Fibroblast of peridontal ligament (primary cell): ENCODE measurements around the gene VWA8.
"Not testable (repeated sequence)": the region's sequence is repeated elsewhere in the genome, so short reads cannot be mapped to it uniquely, and the experiment has no call there.

Experiments
- DNase-seq: peaks from one replicate; pipeline ENCODE4 v3.0.0-alpha.2; 2010; ENCODE audit errors: extremely low read depth

Gene VWA8

DNA sequence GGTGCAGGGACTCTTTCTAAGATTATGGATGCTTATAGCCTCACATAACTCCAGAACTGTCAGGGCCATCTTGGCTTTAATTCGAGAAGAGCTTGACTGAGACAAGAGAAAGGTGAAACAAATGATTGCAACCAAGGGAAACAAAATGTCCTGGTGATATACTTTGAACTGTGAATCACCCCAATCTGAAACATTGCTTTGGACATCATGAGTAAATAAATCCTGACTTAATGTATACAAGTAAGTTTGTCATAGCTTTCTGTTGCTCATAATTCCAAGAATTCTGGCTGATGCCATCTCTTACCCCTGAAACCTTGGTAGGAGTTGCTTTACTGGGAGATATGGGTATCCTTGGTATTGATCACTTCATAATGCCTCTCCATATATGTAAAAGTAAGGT is 5.8 kb upstream of the VWA8 start:
- DNase-seq, result no peak

DNA sequence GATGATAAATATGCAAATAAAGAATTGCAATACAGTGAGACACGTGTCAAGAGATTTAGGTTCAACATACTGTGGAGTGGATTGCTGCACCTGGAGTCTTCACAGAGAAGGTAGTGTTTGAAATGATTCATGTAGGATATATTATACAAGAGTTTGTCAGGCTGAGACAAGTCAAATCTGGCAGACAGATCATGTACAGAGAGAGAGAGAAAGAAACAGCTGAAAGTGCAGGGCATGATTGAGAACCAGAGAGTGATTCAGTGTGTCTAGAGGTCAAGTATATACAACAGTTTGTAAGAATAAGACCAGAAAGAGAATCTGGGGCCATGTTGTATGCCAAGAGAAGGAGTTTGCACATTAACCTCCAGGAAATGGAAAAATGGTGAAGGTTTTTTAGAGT is 2.1 kb upstream of the VWA8 start:
- no peak for DNase-seq

DNA sequence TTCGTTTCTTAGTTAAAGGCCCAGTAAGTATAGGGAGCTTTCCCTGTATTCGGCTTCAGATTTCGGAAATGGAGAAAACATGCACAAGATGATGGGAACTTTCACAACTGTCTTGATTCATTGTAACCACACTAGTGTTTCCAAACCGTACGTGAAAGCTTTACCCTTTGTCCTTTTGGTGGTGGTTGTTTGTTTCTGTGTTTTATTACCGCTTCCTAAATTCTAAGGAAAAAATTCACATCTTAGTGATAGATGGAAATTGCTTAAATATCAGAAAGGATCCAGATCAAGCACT is 504 bp upstream of the VWA8 start:
- peak; percentile 68 for DNase-seq

DNA sequence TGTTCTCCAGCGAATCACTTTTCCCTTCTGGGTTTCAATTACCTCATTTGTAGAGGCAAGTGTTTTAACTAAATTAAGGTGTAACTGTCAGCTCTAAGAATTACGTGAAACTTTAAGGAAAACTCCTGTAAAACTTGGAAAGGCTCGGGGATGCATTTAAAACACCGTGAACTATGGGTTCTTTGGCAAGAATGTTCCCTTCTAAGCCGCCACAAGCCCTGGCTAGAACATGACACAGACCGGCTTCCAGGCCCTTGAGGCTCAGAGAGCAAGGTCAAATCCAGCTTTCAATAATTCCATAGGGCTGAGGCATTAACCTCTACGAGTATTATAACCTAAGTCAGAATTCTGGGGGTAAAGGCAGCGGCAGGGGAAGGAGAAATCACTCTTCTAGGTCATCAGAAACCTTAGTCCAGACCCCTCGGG is 685 bp downstream of the VWA8 start:
- DNase-seq, result peak; percentile 48

DNA sequence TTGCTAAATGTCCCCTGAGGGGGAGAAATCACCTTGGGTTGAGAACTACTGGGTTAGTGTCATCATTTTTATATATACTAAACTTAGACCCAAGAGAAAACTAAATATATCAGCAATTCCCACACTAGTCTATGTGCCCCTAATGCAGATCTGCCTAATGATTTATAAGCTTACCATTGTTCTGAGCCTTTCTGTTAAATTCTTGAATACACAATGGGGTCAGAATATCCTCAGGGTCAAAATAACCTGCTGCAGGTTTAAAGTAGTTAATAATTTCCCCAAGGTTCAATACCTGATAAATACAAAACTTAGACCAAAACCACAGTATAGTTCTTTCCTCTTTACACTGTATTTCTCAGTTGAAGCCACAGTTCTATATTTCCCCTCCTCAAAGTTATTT is 4.6 kb downstream of the VWA8 start:
- DNase-seq, result no peak

DNA sequence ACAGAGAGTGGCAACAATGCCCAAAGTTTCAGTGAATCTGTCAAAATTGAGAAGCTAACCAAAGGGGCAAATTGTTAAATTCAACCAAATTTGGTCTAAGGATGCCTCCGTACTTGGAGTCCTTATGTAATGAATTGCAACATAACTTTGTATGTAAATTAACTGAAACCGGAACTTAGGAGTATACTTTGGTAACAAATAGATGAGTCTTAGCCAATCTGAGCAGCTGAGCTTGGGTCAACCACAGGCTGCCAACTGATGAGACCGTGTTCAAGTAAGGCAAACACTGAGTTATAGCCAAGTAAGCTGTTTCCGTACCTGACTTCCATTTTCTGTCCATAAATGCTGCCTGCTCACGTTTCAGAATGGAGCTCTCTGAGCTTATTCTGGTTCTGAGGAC is 5.3 kb downstream of the VWA8 start:
- DNase-seq, result no peak

DNA sequence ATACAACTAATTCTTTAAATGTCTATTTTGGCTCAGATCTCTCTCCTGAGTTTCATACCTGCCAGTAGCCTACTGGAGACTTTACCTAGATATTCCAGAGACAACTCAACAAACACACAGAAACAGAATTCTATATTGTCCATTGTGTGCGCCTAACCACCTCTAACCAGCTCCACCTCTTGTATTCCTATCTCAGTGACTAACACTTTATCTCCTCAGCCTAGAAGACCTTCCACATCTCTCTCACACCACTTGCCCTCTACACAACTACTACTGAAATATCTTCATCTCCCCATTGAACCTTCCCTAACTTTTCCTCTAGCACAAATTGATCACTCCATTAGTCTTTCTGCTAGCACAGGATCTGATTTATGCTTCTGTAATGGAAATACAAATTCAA is 6.7 kb downstream of the VWA8 start:
- no peak for DNase-seq

DNA sequence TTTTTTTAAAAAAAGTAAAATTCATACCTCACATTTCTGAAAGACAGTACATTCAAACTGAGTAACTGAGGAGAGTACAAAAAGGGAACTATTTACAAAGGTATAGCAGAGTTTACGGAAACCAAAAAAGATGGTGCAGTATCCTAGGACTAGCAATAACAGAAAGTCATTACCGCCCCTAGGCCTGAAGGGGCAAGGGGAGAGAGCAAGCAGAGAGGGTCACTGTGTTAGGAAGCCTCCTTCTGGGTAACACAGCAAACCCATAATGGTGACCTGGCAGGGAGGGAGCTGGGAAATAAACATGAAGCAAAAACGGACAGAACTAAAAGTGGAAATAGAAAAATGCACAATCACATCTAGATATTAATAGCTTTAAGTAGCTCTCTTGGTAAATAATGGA is 8.2 kb downstream of the VWA8 start:
- DNase-seq, result no peak

DNA sequence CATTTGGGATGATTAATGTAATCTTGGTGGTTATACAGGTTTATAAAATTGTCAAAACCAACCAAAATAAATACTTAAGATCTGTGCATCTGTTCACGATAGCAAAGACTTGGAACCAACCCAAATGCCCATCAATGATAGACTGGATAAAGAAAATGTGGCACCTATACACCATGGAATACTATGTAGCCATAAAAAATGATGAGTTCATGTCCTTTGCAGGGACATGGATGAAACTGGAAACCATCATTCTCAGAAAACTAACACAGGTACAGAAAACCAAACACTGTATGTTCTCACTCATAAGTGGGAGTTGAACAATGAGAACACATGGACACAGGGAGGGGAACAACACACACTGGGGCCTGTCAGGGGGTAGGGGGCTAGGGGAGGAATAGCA is 11.8 kb downstream of the VWA8 start:
- not testable (repeated sequence) for DNase-seq

DNA sequence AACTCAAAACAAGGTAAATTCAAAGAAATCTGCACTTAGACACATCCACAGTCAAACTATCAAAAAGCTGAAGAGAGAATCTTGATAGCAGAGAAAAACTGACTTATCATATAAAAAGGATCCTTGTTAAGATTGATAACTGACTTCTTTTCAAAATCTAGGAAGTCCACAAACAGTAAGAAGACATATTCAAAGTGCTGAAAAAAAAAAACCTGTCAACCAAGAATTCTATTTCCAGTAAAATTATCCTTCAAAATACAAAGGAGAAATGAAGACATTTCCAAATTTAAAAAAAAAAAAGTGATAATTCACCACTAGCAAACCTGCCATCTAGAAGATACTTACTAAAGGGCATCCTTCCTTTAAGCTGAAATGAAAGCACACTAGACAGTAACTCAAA is 15.0 kb downstream of the VWA8 start:
- no peak for DNase-seq

DNA sequence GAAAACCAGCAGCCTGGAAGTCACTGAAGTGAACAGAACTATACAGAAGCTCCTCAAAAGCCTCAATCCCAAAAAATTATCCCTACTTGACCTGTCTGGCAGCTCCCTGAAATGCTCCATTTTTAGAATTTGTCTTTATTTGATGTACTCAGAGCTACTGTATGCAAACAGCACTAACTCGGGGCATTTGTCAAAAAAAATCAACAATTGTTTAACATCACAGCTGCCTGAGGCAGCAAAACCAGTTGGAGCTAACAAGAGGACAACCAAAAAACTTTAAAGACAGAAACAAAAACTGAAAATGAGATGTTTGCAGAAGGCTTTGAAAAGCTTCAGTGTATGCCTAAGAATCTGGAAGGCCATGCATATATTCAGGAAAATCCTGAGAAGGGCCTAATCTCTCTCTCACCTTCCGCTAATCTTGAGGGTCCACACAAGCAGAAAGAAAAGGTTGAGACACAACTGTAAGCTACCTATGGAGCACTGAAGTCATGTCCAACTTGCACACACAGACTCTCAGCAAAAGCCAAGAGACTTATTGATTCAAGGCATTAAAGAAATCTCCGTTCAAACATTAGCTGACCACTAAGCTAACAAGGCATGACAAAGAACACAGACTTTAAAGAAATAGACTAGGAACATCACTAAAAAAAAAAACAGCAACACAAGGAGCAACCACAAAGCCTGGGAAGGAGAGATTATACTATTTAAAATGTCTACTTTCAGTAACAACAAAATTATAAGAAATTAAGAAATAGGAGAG is 16.1 kb downstream of the VWA8 start:
- DNase-seq, result no peak

DNA sequence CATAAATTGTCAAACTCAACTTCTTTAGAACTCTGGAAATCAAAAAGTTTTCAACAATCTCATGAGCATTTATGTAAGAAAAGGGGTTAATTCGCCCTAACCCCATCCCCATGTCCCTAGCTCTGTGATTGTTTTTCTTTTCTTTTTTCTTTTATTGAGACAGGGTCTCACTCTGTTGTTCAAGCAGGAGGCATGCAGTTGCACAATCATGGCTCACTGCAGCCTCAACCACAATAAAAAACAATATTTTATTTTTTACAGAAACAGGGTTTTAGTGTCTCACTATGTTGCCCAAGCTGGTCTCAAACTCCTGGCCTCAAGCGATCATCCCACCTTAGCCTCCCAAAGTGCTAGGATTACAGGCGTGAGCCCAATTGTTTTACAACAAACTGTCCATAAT is 16.7 kb downstream of the VWA8 start:
- DNase-seq, result no peak

DNA sequence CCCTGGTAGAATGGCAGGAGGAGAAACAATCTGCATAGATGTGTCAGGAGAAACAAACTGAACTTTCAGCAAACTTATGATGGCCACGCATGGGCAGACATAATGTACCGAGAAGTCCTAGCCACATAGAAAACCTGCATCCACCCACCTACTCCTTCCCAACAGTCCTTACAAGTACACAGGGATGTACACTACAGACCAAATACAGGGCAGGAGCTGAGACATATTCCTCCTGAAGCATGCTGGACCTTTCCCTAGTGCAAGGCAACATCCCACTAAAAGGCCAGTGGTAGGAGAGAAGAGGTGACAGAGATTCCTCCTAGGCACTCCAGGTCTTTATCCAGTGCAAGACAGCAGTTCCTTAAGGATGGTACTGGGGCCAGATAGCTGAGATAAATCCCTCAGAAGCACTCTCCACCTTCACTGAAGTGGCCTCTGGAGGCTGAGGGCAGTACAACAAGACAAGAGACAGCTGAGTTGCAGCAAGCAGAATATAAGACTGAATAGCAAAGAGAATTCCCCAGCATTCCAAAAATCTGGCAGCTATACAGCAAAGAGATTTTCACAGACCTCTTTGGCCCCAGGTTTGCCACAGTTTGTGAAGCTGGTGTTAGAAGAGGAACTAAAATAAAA is 18.3 kb downstream of the VWA8 start:
- DNase-seq, result peak; percentile 70

DNA sequence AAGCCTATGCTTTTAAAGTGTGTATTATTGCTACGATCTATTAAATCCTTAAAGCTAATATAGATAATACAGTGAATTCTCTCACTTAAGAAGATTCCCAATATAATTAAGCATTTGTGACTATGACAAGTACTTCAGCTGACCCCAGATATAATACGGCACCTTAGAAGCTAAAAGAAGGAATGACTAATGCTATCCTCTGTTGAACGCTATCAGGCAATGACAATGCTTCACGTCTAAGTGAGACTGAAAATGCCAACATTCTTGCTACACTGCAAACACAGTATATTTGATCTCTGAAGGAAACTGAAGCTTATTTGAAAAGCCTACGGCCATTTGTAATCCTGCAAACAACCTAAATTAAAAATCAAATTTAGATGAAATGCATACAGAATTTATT is 19.7 kb downstream of the VWA8 start:
- DNase-seq, result no peak

DNA sequence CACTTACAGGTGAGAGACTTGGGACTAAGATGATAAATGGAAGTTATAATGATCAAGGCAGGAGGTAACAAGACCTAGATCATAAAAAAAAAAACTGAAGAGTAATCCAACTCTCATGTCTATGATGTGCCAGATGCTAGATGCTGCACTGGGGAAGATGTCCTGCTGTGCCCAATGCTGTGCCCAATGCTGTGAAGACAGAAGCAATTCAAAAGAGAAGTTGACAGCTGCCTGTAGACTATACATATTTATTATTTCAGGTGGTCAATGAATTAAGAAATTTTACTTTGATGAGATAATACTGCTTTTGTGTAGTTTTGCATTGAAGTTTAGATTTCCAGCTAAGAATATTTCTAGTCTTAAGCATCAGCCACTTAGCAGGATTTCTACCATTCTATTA is 21.5 kb downstream of the VWA8 start:
- no peak for DNase-seq

DNA sequence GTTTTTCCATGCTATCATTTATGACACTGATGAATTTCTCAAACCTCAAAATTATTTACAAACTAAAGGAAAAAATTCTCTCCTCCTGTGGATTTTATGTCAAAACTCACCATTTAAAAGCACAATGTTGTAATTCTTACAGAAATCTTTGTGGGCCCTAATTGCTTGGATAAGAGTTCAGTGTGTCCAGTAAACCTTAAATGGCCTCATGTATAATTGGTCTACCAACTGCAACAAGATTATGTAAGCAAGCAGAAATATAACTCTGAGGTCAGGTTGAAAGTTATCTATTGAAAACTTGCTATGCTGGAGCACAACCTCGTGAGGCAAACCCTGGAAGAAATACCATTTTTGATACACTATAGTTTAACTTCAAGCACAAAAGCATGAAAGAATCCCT is 22.0 kb downstream of the VWA8 start:
- no peak for DNase-seq

DNA sequence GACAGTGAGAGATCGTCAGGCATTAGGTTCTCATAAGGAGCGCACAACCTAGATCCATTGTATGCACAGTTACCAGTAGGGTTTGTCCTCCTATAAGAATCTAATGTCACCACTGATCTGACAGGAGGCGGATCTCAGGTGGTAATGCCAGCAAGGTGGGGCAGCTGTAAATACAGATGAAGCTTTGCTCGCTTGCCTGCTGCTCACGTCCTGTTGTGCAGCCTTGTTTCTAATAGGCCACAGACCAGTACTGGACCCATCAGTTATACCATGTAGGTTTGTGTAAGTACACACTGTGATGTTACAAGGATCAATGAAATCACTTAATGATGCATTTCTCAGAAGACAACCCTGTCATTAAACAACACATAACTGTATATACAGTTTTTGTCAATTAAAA is 23.5 kb downstream of the VWA8 start:
- DNase-seq, result no peak

DNA sequence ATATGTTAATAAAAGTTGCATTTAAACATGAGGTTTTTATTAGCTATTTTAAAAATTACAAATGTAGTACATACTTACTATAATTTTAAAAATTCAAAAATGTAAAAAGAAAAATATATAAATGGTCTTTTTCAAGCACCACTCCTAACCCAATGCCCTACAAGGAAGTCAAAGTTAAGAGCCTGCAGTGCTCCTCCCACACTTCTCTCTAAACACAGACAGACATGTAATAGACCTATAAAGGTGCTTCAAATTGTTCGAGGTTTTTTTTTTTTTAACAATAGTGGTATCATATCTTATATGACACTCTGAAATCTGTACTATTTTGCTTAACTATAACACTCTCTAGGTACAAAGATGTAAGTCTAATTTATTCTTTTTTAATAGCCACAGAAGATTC is 25.4 kb downstream of the VWA8 start:
- DNase-seq, result no peak

DNA sequence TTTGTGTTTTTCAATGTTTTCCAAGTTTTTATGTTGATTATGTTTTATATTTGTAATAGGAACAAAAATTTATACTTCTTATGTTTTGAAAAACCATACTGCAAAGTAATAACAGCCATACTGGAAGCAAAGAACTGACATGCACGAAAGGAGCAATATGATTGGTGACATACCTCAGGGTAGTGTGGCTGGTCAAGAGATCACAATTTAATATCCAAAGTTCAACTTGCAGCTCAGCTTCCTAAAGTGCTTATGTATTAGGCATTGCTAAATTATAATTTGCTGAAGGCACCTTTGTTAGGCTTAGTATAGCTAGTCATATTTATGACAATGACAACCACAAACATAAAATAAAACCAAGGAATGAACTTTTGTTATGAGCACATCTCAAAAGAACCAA is 25.9 kb downstream of the VWA8 start:
- DNase-seq, result no peak

DNA sequence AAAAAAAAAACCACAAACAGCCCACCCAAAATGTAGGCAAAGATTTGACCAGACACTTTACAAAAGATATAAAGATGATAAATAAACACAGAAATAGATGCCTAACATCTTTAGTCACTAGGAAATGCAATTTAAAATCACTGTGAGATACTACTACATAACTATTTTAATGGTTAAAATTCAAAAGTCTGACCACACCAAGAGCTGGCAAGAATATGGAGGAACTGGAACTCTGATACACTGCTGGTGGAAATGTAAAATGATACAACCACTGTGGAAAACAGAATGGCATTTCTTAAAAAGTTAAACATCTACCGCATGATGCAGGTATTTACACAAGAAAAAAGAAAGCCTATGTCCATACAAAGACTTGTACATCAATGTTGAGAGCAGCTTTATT is 26.8 kb downstream of the VWA8 start:
- no peak for DNase-seq

DNA sequence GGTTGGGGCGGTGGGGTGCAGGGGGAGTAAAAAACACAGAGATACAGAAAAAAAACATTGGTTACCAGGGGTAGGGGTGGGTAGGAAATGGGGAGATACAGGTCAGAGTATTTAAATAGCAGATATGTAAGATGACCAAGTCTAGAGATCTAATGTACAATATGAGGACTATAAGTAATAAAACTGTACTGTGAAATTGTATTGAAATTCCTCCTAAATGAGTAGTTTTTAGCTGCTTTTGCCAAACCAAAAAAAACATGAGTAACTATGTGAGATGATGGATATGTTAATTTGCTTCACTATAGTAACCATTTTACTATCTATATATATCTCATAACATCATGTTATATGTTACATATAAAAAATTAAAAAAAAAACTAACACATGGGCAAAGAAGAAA is 29.6 kb downstream of the VWA8 start:
- peak; percentile 69 for DNase-seq

DNA sequence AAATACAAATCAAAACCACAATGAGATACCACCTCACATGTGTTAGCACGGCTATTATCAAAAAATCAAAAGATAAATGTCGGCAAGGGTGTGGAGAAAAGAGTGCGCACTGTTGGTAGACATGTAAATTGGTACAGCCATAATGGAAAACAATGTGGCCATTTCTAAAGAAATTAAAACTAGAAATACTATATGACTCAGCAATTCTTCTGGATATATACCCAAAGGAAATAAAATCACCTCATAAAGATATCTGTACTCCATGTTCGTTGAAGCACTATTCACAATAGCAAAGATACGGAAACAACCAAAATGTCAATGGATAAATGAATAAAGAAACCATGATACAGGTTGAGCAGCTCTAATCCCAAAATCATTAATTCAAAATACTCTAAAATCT is 30.8 kb downstream of the VWA8 start:
- no peak for DNase-seq

DNA sequence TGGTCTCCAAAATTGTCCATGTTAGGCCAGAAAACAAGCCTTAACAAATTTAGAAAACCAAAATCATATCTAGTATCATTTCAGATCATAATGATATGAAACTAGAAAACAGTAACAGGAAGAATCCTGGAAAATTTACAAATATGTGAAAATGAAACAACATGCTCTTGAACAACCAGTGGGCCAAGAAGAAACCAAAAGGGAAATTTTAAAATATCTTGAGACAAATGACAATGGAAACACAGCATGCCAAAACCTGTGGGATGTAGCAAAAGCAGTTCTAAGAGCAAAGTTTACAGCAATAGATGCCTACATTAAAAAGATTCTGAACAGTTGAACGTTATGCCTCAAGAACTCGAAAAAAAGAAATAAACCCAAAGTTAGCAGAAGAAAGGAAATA is 32.6 kb downstream of the VWA8 start:
- DNase-seq, result peak; percentile 35

DNA sequence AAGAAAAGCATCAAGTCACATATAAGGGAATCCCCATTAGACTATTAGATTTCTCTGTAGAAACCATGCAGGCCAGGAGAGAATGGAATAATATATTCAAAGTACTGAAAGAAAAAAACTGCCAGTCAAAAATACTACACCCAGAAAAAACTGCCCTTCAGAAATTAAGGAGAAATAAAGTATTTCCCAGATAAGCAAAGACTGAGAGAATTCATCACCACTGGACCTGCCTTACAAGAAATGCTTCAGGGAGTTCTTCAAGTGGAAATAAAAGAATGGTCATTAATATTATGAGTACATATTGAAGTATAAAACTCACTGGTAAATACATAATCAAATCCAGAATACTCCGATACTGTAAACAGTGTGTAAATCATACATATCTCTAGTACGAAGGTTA is 35.9 kb downstream of the VWA8 start:
- DNase-seq, result no peak
